ENCODE results near the gene ARHGEF28. TPM values are rescaled to one million over a fixed set of nuclear protein-coding genes. Genes with fewer than 3 reads are reported as not detected.

Gene ARHGEF28
- polyA plus RNA-seq, 2 donors = 5.9 to 6.5 TPM

GRCh38 chr5:73757416-73757815 is 131.4 kb downstream of the ARHGEF28 start:
- no peak overlapping the region for H3K27ac ChIP-seq (ENCODE audit: low read depth in 2 of 2, low read length in 1 of 2)
- peaks cover 0 to 8% of the 10 kb centered on the region in 2 donors for H3K36me3 ChIP-seq (ENCODE audit: control insufficient read depth in 2 of 2, insufficient read depth in 2 of 2, low read length in 1 of 2)
- WGBS, 2 donors = 78 to 92% methylated on average over 1 of the region's 1 CpG
- H3K4me3 ChIP-seq (ENCODE audit: low read depth in 1 of 2, low read length in 2 of 2) = no peak overlapping the region
- no peaks in the 10 kb centered on the region for H3K4me1 ChIP-seq (ENCODE audit: control insufficient read depth in 2 of 2, insufficient read depth in 2 of 2, low read length in 1 of 2)
- no peaks in the 10 kb centered on the region for H3K9me3 ChIP-seq (ENCODE audit: control insufficient read depth in 2 of 2, insufficient read depth in 1 of 2, low read depth in 1 of 2, low read length in 1 of 2)
- H3K27me3 ChIP-seq (ENCODE audit: control insufficient read depth in 1 of 2, insufficient read depth in 2 of 2, low read length in 2 of 2) = no peaks in the 10 kb centered on the region

GRCh38 chr5:73759771-73760170 is 133.8 kb downstream of the ARHGEF28 start:
- no peak overlapping the region for H3K4me3 ChIP-seq (ENCODE audit: low read depth in 1 of 2, low read length in 2 of 2)
- H3K36me3 ChIP-seq (ENCODE audit: control insufficient read depth in 2 of 2, insufficient read depth in 2 of 2, low read length in 1 of 2) = no peaks in the 10 kb centered on the region
- H3K9me3 ChIP-seq (ENCODE audit: control insufficient read depth in 2 of 2, insufficient read depth in 1 of 2, low read depth in 1 of 2, low read length in 1 of 2) = no peaks in the 10 kb centered on the region
- H3K27ac ChIP-seq (ENCODE audit: low read depth in 2 of 2, low read length in 1 of 2) = peak overlapping the region in 1 of 2 donors; percentile 10
- H3K4me1 ChIP-seq (ENCODE audit: control insufficient read depth in 2 of 2, insufficient read depth in 2 of 2, low read length in 1 of 2) = no peaks in the 10 kb centered on the region
- 35 to 53% methylated on average over 1 of the region's 1 CpG for WGBS, 2 donors
- no peaks in the 10 kb centered on the region for H3K27me3 ChIP-seq (ENCODE audit: control insufficient read depth in 1 of 2, insufficient read depth in 2 of 2, low read length in 2 of 2)

DNA sequence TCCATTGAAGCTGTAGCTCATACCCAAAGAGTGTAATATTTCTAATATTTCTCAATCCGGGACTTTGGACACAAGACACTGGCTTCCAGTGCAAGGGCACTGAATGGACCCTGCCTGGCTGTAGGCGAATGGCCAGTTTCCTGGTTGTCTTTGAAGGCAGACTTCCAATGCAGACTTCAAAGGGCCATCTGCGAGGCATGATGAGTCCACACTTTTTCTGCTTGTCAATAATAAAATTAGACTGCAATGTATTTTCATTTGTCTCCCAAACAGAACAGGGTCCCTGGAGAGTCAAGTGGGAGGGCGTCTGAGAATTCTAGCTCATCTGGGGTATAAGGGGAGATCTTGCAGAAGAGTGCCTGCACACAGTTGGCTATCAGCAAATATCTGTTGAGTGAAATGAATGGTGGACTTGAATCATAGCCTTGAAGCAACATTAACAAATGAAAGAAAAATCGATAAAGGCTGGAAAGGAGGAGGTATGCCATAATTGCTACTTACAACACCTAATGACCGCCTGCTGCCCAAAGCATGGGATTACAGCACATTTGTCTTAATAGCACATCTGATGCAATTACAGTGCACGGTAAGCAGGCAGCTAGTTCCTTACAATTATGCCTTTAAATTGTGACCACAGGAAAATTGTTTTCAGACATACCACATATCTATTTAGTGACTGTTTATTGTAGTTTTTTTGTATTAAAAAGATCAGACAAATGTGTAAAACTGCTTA is 137.5 kb downstream of the ARHGEF28 start:
- Histone ChIP-seq H3K36me3 (ENCODE audit: control insufficient read depth in 2 of 2, insufficient read depth in 2 of 2, low read length in 1 of 2) (no peaks in the 10 kb centered on the region), H3K27ac (ENCODE audit: low read depth in 2 of 2, low read length in 1 of 2) (no peak overlapping the region), H3K9me3 (ENCODE audit: control insufficient read depth in 2 of 2, insufficient read depth in 1 of 2, low read depth in 1 of 2, low read length in 1 of 2) (no peaks in the 10 kb centered on the region), H3K4me1 (ENCODE audit: control insufficient read depth in 2 of 2, insufficient read depth in 2 of 2, low read length in 1 of 2) (no peaks in the 10 kb centered on the region), H3K27me3 (ENCODE audit: control insufficient read depth in 1 of 2, insufficient read depth in 2 of 2, low read length in 2 of 2) (no peaks in the 10 kb centered on the region), H3K4me3 (ENCODE audit: low read depth in 1 of 2, low read length in 2 of 2) (no peak overlapping the region)
- 89 to 93% methylated on average over 7 of the region's 7 CpGs for WGBS, 2 donors

GRCh38 chr5:73764586-73764985 is 138.6 kb downstream of the ARHGEF28 start:
- WGBS, 2 donors = 86 to 90% methylated on average over 2 of the region's 2 CpGs
- Histone ChIP-seq H3K4me3 (ENCODE audit: low read depth in 1 of 2, low read length in 2 of 2) (no peak overlapping the region), H3K27me3 (ENCODE audit: control insufficient read depth in 1 of 2, insufficient read depth in 2 of 2, low read length in 2 of 2) (no peaks in the 10 kb centered on the region), H3K36me3 (ENCODE audit: control insufficient read depth in 2 of 2, insufficient read depth in 2 of 2, low read length in 1 of 2) (no peaks in the 10 kb centered on the region), H3K9me3 (ENCODE audit: control insufficient read depth in 2 of 2, insufficient read depth in 1 of 2, low read depth in 1 of 2, low read length in 1 of 2) (no peaks in the 10 kb centered on the region), H3K4me1 (ENCODE audit: control insufficient read depth in 2 of 2, insufficient read depth in 2 of 2, low read length in 1 of 2) (no peaks in the 10 kb centered on the region), H3K27ac (ENCODE audit: low read depth in 2 of 2, low read length in 1 of 2) (no peak overlapping the region)

DNA sequence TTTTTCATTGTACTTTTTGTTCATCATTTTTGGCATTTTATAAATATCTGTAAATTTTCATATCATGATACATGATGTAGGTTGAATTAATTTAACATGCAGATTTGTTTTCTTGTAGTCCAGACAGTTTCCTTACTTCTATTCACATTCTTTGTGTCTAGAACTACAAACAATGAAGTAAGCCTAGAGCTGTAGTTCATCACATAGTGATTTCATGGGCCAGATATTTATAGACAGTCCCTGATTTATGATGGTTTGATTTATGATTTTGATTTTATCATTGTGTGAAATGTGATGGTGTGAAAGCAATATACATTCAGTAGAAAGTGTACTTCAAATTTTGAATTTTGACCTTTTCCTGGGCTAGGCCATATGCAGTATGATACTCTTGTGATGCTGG is 139.0 kb downstream of the ARHGEF28 start:
- Histone ChIP-seq H3K9me3 (ENCODE audit: control insufficient read depth in 2 of 2, insufficient read depth in 1 of 2, low read depth in 1 of 2, low read length in 1 of 2) (no peaks in the 10 kb centered on the region), H3K4me3 (ENCODE audit: low read depth in 1 of 2, low read length in 2 of 2) (no peak overlapping the region), H3K27me3 (ENCODE audit: control insufficient read depth in 1 of 2, insufficient read depth in 2 of 2, low read length in 2 of 2) (no peaks in the 10 kb centered on the region), H3K36me3 (ENCODE audit: control insufficient read depth in 2 of 2, insufficient read depth in 2 of 2, low read length in 1 of 2) (no peaks in the 10 kb centered on the region), H3K4me1 (ENCODE audit: control insufficient read depth in 2 of 2, insufficient read depth in 2 of 2, low read length in 1 of 2) (no peaks in the 10 kb centered on the region), H3K27ac (ENCODE audit: low read depth in 2 of 2, low read length in 1 of 2) (no peak overlapping the region)

DNA sequence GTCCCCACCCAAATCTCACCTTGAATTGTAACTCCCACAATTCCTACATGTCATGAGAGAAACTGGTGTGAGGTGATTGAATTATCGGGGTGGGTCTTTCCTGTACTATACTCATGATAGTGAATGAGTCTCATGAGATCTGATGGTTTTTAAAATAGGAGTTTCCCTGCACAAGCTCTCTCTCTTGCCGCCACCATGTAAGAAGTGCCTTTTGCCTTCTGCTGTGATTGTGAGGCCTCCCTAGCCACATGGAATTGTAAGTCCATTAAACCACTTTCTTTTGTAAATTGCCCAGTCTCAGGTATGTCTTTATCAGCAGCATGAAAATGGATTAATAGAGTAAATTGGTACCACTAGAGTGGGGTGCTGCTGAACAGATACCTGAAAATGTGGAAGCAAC is 140.9 kb downstream of the ARHGEF28 start:
- Histone ChIP-seq H3K27me3 (ENCODE audit: control insufficient read depth in 1 of 2, insufficient read depth in 2 of 2, low read length in 2 of 2) (no peaks in the 10 kb centered on the region), H3K36me3 (ENCODE audit: control insufficient read depth in 2 of 2, insufficient read depth in 2 of 2, low read length in 1 of 2) (no peaks in the 10 kb centered on the region), H3K4me3 (ENCODE audit: low read depth in 1 of 2, low read length in 2 of 2) (no peak overlapping the region), H3K27ac (ENCODE audit: low read depth in 2 of 2, low read length in 1 of 2) (no peak overlapping the region), H3K9me3 (ENCODE audit: control insufficient read depth in 2 of 2, insufficient read depth in 1 of 2, low read depth in 1 of 2, low read length in 1 of 2) (no peaks in the 10 kb centered on the region), H3K4me1 (ENCODE audit: control insufficient read depth in 2 of 2, insufficient read depth in 2 of 2, low read length in 1 of 2) (no peaks in the 10 kb centered on the region)
- WGBS, 2 donors = 96 to 97% methylated on average over 2 of the region's 2 CpGs

- no peak overlapping the region for H3K4me3 ChIP-seq (ENCODE audit: low read depth in 1 of 2, low read length in 2 of 2)
- H3K4me1 ChIP-seq (ENCODE audit: control insufficient read depth in 2 of 2, insufficient read depth in 2 of 2, low read length in 1 of 2) = no peaks in the 10 kb centered on the region
- H3K9me3 ChIP-seq (ENCODE audit: control insufficient read depth in 2 of 2, insufficient read depth in 1 of 2, low read depth in 1 of 2, low read length in 1 of 2) = no peaks in the 10 kb centered on the region
- H3K27me3 ChIP-seq (ENCODE audit: control insufficient read depth in 1 of 2, insufficient read depth in 2 of 2, low read length in 2 of 2) = no peaks in the 10 kb centered on the region
- WGBS, 2 donors = 54 to 57% methylated on average over 6 of the region's 6 CpGs
- no peak overlapping the region for H3K27ac ChIP-seq (ENCODE audit: low read depth in 2 of 2, low read length in 1 of 2)
- no peaks in the 10 kb centered on the region for H3K36me3 ChIP-seq (ENCODE audit: control insufficient read depth in 2 of 2, insufficient read depth in 2 of 2, low read length in 1 of 2)
These were observed 144.4 kb downstream of the ARHGEF28 start for GRCh38 chr5:73770172-73771025.

DNA sequence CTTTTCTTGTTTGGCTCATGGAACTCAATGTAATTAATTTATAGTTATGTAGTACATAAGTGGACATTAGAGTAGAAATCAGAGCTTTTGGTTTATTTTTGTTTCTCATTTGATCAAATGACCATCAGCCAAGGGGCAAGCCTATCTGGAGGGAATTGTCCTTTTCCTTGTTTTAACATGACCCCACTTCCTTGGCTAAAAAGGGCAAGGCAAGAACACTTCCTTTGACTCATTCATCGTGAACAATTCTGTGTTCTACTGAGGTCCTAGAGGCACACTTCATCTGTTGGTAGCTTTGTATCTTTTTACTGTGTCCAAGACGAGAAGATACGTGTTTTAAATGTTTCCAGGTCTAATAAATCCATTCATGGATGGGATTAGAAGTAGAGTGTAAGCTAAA is 148.9 kb downstream of the ARHGEF28 start:
- no peak overlapping the region for H3K27ac ChIP-seq (ENCODE audit: low read depth in 2 of 2, low read length in 1 of 2)
- no peak overlapping the region for H3K4me3 ChIP-seq (ENCODE audit: low read depth in 1 of 2, low read length in 2 of 2)
- H3K4me1 ChIP-seq (ENCODE audit: control insufficient read depth in 2 of 2, insufficient read depth in 2 of 2, low read length in 1 of 2) = no peaks in the 10 kb centered on the region
- no peaks in the 10 kb centered on the region for H3K9me3 ChIP-seq (ENCODE audit: control insufficient read depth in 2 of 2, insufficient read depth in 1 of 2, low read depth in 1 of 2, low read length in 1 of 2)
- no peaks in the 10 kb centered on the region for H3K27me3 ChIP-seq (ENCODE audit: control insufficient read depth in 1 of 2, insufficient read depth in 2 of 2, low read length in 2 of 2)
- H3K36me3 ChIP-seq (ENCODE audit: control insufficient read depth in 2 of 2, insufficient read depth in 2 of 2, low read length in 1 of 2) = no peaks in the 10 kb centered on the region
- WGBS, 2 donors = 77 to 84% methylated on average over 3 of the region's 3 CpGs

GRCh38 chr5:73776405-73776804 is 150.4 kb downstream of the ARHGEF28 start:
- WGBS, 2 donors = 88 to 89% methylated on average over 5 of the region's 5 CpGs
- H3K36me3 ChIP-seq (ENCODE audit: control insufficient read depth in 2 of 2, insufficient read depth in 2 of 2, low read length in 1 of 2) = no peaks in the 10 kb centered on the region

More at GRCh38 chr5:73776405-73776804, 150.4 kb downstream of the ARHGEF28 start:
- H3K4me3 ChIP-seq (ENCODE audit: low read depth in 1 of 2, low read length in 2 of 2) = no peak overlapping the region
- no peaks in the 10 kb centered on the region for H3K4me1 ChIP-seq (ENCODE audit: control insufficient read depth in 2 of 2, insufficient read depth in 2 of 2, low read length in 1 of 2)
- no peak overlapping the region for H3K27ac ChIP-seq (ENCODE audit: low read depth in 2 of 2, low read length in 1 of 2)
- no peaks in the 10 kb centered on the region for H3K9me3 ChIP-seq (ENCODE audit: control insufficient read depth in 2 of 2, insufficient read depth in 1 of 2, low read depth in 1 of 2, low read length in 1 of 2)
- H3K27me3 ChIP-seq (ENCODE audit: control insufficient read depth in 1 of 2, insufficient read depth in 2 of 2, low read length in 2 of 2) = no peaks in the 10 kb centered on the region
